Progenitor cell of endocrine pancreas (in vitro differentiated cells): ENCODE measurements around the gene NIPAL4. TPM values are rescaled to one million over a fixed set of nuclear protein-coding genes. Genes with fewer than 3 reads are reported as not detected.
"Not testable (repeated sequence)": the region's sequence is repeated elsewhere in the genome, so short reads cannot be mapped to it uniquely, and the experiment has no call there.

ENCODE experiments used
- DNase-seq: peaks from one replicate; pipeline ENCODE4 v3.0.0; 2021; ENCODE audit warnings: low spot score; ENCODE audit not compliant: unreplicated experiment
- H3K27ac Mint-ChIP-seq: 2 replicates; pipeline ENCODE4 v1.8.0; 2021; ENCODE audit warnings: mild to moderate bottlenecking, moderate library complexity, mixed read lengths
- H3K27me3 Mint-ChIP-seq: 2 replicates; pipeline ENCODE4 v1.8.0; 2021; ENCODE audit warnings: mixed read lengths
- H3K36me3 Mint-ChIP-seq: 2 replicates; pipeline ENCODE4 v1.8.0; 2022; ENCODE audit warnings: mixed read lengths; ENCODE audit not compliant: insufficient read depth
- H3K4me1 Mint-ChIP-seq: 2 replicates; pipeline ENCODE4 v1.8.0; 2021; ENCODE audit warnings: low read depth, mixed read lengths
- H3K4me3 Mint-ChIP-seq: 2 replicates; pipeline ENCODE4 v1.8.0; 2021; ENCODE audit warnings: low read depth, mild to moderate bottlenecking, moderate library complexity, mixed read lengths
- H3K9me3 Mint-ChIP-seq: 2 replicates; pipeline ENCODE4 v1.8.0; 2021; ENCODE audit warnings: low read depth, mixed read lengths
- total RNA-seq: library from RNA; stranded (reverse); gene quantifications from 2 replicates; pipeline ENCODE4 v1.2.1, GENCODE V29; 2021
- TF ChIP-seq, protein P1 (sequence below): fragments of 200-600 bp; sonication (generic); IDR thresholded peaks from one replicate; pipeline ENCODE4 v1.5.0; 2021; ENCODE audit warnings: antibody characterized with exemption, mild to moderate bottlenecking; ENCODE audit not compliant: unreplicated experiment

Gene NIPAL4
- total RNA-seq, 1 donor from 2014 or later: not detected

GRCh38 chr5:157481666-157482065 lies 21.7 kb downstream of the NIPAL4 start:
- H3K27ac Mint-ChIP-seq: no peak overlapping the region
- no peak for DNase-seq
- H3K27me3 Mint-ChIP-seq: no peaks in the 10 kb centered on the region
- H3K36me3 Mint-ChIP-seq: peaks cover 4% of the 10 kb centered on the region
- no peaks in the 10 kb centered on the region for H3K9me3 Mint-ChIP-seq
- TF ChIP-seq, protein P1, sequence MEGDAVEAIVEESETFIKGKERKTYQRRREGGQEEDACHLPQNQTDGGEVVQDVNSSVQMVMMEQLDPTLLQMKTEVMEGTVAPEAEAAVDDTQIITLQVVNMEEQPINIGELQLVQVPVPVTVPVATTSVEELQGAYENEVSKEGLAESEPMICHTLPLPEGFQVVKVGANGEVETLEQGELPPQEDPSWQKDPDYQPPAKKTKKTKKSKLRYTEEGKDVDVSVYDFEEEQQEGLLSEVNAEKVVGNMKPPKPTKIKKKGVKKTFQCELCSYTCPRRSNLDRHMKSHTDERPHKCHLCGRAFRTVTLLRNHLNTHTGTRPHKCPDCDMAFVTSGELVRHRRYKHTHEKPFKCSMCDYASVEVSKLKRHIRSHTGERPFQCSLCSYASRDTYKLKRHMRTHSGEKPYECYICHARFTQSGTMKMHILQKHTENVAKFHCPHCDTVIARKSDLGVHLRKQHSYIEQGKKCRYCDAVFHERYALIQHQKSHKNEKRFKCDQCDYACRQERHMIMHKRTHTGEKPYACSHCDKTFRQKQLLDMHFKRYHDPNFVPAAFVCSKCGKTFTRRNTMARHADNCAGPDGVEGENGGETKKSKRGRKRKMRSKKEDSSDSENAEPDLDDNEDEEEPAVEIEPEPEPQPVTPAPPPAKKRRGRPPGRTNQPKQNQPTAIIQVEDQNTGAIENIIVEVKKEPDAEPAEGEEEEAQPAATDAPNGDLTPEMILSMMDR: no peak
- H3K4me3 Mint-ChIP-seq: no peak overlapping the region
- H3K4me1 Mint-ChIP-seq: peaks cover 14% of the 10 kb centered on the region

DNA sequence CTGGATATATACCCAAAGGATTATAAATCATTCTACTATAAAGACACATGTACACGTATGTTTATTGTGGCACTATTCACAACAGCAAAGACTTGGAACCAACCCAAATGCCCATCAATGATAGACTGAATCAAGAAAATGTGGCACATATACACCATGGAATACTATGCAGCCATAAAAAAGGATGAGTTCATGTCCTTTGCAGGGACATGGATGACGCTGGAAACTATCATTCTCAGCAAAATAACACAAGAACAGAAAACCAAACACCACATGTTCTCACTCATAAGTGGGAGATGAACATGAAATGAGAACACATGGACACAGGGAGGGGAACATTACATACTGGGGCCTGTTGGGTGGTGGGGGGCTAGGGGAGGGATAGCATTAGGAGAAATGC lies 22.7 kb downstream of the NIPAL4 start:
- H3K4me3 Mint-ChIP-seq, H3K4me1 Mint-ChIP-seq, H3K27ac Mint-ChIP-seq, H3K27me3 Mint-ChIP-seq, H3K36me3 Mint-ChIP-seq, DNase-seq, H3K9me3 Mint-ChIP-seq: not testable (repeated sequence)

- H3K9me3 Mint-ChIP-seq: no peaks in the 10 kb centered on the region
- no peak overlapping the region for H3K4me3 Mint-ChIP-seq
- H3K36me3 Mint-ChIP-seq: peaks cover 6% of the 10 kb centered on the region
- no peaks in the 10 kb centered on the region for H3K4me1 Mint-ChIP-seq
- no peak for DNase-seq
- TF ChIP-seq, protein P1: no peak
- H3K27ac Mint-ChIP-seq: no peak overlapping the region
- no peaks in the 10 kb centered on the region for H3K27me3 Mint-ChIP-seq
These were observed 24.8 kb downstream of the NIPAL4 start for GRCh38 chr5:157484768-157485167.

DNA sequence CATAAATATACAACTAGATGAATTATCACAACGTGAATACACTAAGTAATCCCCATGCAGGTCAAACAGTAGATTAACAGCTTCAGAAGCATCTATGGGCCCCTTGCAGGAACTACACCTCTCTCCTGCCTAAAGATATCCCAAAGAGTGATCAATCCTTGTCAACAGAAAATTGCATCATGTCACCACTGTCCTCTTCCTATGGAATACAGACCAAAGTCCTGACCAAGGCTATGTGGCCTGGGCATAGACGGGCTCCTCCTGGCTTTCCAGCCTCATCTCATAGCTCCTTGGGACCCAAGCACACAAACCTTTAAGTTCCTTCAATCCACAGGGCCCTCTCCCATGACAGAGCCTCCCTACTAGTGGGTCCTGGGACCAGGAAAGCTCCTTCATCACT lies 25.3 kb downstream of the NIPAL4 start:
- Mint-ChIP-seq H3K36me3 (peaks cover 6% of the 10 kb centered on the region), H3K4me1 (no peaks in the 10 kb centered on the region), H3K9me3 (no peaks in the 10 kb centered on the region), H3K27ac (no peak overlapping the region), H3K27me3 (no peaks in the 10 kb centered on the region), H3K4me3 (no peak overlapping the region)
- no peak for DNase-seq
- TF ChIP-seq, protein P1: no peak

DNA sequence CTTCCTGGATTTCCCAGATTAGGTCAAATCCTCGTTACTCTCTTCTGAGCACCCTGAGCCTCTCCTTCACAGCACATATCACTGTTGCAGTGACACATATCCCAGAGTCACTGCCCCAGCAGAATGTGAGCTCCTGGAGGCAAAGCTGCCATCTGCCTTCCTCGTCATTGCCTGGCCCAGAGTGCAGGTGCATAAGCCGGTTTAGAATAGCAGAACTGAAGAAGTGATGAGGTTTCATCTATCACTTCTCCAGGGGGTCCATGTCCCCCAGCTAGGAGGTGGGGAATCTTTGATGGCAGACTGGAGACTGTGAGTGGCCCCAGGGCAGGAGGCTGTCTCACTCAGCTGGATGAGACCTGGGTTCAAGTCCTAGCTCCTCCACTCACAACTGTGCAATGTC lies 25.8 kb downstream of the NIPAL4 start:
- TF ChIP-seq, protein P1: no peak
- no peak overlapping the region for H3K27ac Mint-ChIP-seq
- H3K36me3 Mint-ChIP-seq: peaks cover 6% of the 10 kb centered on the region
- H3K27me3 Mint-ChIP-seq: no peaks in the 10 kb centered on the region
- no peaks in the 10 kb centered on the region for H3K4me1 Mint-ChIP-seq
- no peak overlapping the region for H3K4me3 Mint-ChIP-seq
- H3K9me3 Mint-ChIP-seq: no peaks in the 10 kb centered on the region
- DNase-seq: no peak

- H3K9me3 Mint-ChIP-seq: no peaks in the 10 kb centered on the region
- no peaks in the 10 kb centered on the region for H3K4me1 Mint-ChIP-seq
- peaks cover 6% of the 10 kb centered on the region for H3K36me3 Mint-ChIP-seq
- H3K4me3 Mint-ChIP-seq: no peak overlapping the region
- TF ChIP-seq, protein P1: no peak
- no peak overlapping the region for H3K27ac Mint-ChIP-seq
- no peak for DNase-seq
- H3K27me3 Mint-ChIP-seq: no peaks in the 10 kb centered on the region
These were observed 26.2 kb downstream of the NIPAL4 start for GRCh38 chr5:157486221-157486681.
